H9 (cell line): ENCODE results near the gene TNNT2. TPM values are rescaled to one million over a fixed set of nuclear protein-coding genes. Genes with fewer than 3 reads are reported as not detected.

Experiments
- DNase-seq: peaks from one replicate; pipeline ENCODE4 v3.0.0-alpha.2; 2017
- H2AFZ ChIP-seq: one replicate; pipeline ENCODE4 v1.6.1; 2013; ENCODE audit warnings: mild to moderate bottlenecking, low read length, control low read depth, moderate library complexity
- H2AK5ac ChIP-seq: 2 replicates; pipeline ENCODE4 v1.6.1; 2013; ENCODE audit warnings: low read length, control low read depth, mixed read lengths; ENCODE audit not compliant: insufficient read length
- H2BK120ac ChIP-seq: one replicate; pipeline ENCODE4 v1.6.1; 2013; ENCODE audit warnings: low read depth, mild to moderate bottlenecking, low read length, control low read depth, inconsistent platforms; ENCODE audit not compliant: poor library complexity, severe bottlenecking
- H2BK12ac ChIP-seq: 2 replicates; pipeline ENCODE4 v1.6.1; 2013; ENCODE audit warnings: low read length, control low read depth, mixed read lengths, low read depth; ENCODE audit not compliant: insufficient read length
- H2BK15ac ChIP-seq: 2 replicates; pipeline ENCODE4 v1.6.1; 2013; ENCODE audit warnings: low read depth, low read length, control low read depth
- H2BK20ac ChIP-seq: one replicate; pipeline ENCODE4 v1.6.1; 2013; ENCODE audit warnings: low read depth, mild to moderate bottlenecking, low read length, control low read depth, inconsistent platforms; ENCODE audit not compliant: poor library complexity, severe bottlenecking
- H2BK5ac ChIP-seq: 2 replicates; pipeline ENCODE4 v1.6.1; 2013; ENCODE audit warnings: low read length, control low read depth, mixed read lengths; ENCODE audit not compliant: insufficient read length
- H3K14ac ChIP-seq: 2 replicates; pipeline ENCODE4 v1.6.1; 2013; ENCODE audit warnings: low read length, control low read depth; ENCODE audit not compliant: insufficient read depth
- H3K18ac ChIP-seq: 2 replicates; pipeline ENCODE4 v1.6.1; 2013; ENCODE audit warnings: low read depth, mild to moderate bottlenecking, mixed read lengths, low read length, control low read depth; ENCODE audit not compliant: insufficient read length
- H3K23ac ChIP-seq: 2 replicates; pipeline ENCODE4 v1.6.1; 2013; ENCODE audit warnings: low read length, control low read depth, mixed read lengths, low read depth; ENCODE audit not compliant: insufficient read length
- H3K23me2 ChIP-seq: 2 replicates; pipeline ENCODE4 v1.6.1; 2013; ENCODE audit warnings: low read depth, mild to moderate bottlenecking, mixed read lengths, low read length, control low read depth; ENCODE audit not compliant: insufficient read length, poor library complexity, severe bottlenecking
- H3K27ac ChIP-seq: 2 replicates; pipeline ENCODE4 v1.5.1; 2013; ENCODE audit warnings: low read length, control low read depth, mixed read lengths, low read depth; ENCODE audit not compliant: insufficient read length
- H3K27me3 ChIP-seq: 2 replicates; pipeline ENCODE4 v1.6.1; 2013; ENCODE audit warnings: low read length, control low read depth, inconsistent platforms; ENCODE audit not compliant: insufficient read depth
- H3K4ac ChIP-seq: 2 replicates; pipeline ENCODE4 v1.6.1; 2013; ENCODE audit warnings: low read depth, mild to moderate bottlenecking, control low read depth, inconsistent platforms, low read length, moderate library complexity
- H3K4me1 ChIP-seq: 2 replicates; pipeline ENCODE4 v1.6.1; 2013; ENCODE audit warnings: low read length, control low read depth, inconsistent platforms; ENCODE audit not compliant: insufficient read depth
- H3K4me2 ChIP-seq: 2 replicates; pipeline ENCODE4 v1.6.1; 2013; ENCODE audit warnings: low read length, control low read depth, mixed read lengths; ENCODE audit not compliant: insufficient read length, insufficient read depth
- H3K56ac ChIP-seq: 2 replicates; pipeline ENCODE4 v1.6.1; 2013; ENCODE audit warnings: low read depth, mild to moderate bottlenecking, mixed read lengths, low read length, control low read depth; ENCODE audit not compliant: insufficient read length
- H3K79me1 ChIP-seq: 2 replicates; pipeline ENCODE4 v1.6.1; 2013; ENCODE audit warnings: low read depth, mild to moderate bottlenecking, moderate library complexity, low read length, control low read depth, inconsistent platforms; ENCODE audit not compliant: insufficient read depth, poor library complexity, severe bottlenecking
- H3K79me2 ChIP-seq: 2 replicates; pipeline ENCODE4 v1.6.1; 2013; ENCODE audit warnings: low read length, control low read depth, inconsistent platforms; ENCODE audit not compliant: insufficient read depth
- H3K9ac ChIP-seq: 2 replicates; pipeline ENCODE4 v1.6.1; 2013; ENCODE audit warnings: low read length, control low read depth, mixed read lengths; ENCODE audit not compliant: insufficient read length; ENCODE audit errors: extremely low read depth
- H3K9me3 ChIP-seq: one replicate; pipeline ENCODE4 v1.6.1; 2013; ENCODE audit warnings: low read depth, low read length, inconsistent platforms; ENCODE audit not compliant: control insufficient read depth
- H3T11ph ChIP-seq: one replicate; pipeline ENCODE4 v1.6.1; 2013; ENCODE audit warnings: mild to moderate bottlenecking, low read length, control low read depth, inconsistent platforms
- H4K20me1 ChIP-seq: one replicate; pipeline ENCODE4 v1.6.1; 2013; ENCODE audit not compliant: control insufficient read depth, insufficient read length, insufficient read depth
- H4K5ac ChIP-seq: 2 replicates; pipeline ENCODE4 v1.6.1; 2013; ENCODE audit warnings: low read depth, mild to moderate bottlenecking, mixed read lengths, low read length, control low read depth; ENCODE audit not compliant: insufficient read length
- H4K8ac ChIP-seq: replicated peaks from 2 replicates; pipeline ENCODE4 v1.6.1; 2013; ENCODE audit warnings: low read length, control low read depth, mixed read lengths, low read depth; ENCODE audit not compliant: insufficient read length
- H4K91ac ChIP-seq: 2 replicates; pipeline ENCODE4 v1.6.1; 2013; ENCODE audit warnings: low read depth, mild to moderate bottlenecking, moderate library complexity, mixed read lengths, low read length, control low read depth; ENCODE audit not compliant: insufficient read length
- H3K27ac Mint-ChIP-seq, 3 experiments: 2 replicates in 2 of 3; 3 replicates in 1 of 3; pipeline ENCODE4 v1.8.0; 2020 to 2021; ENCODE audit warnings: mixed read lengths in 3 of 3, mild to moderate bottlenecking in 1 of 3, moderate library complexity in 1 of 3
- H3K27me3 Mint-ChIP-seq: 2 replicates; pipeline ENCODE4 v1.8.0; 2021; ENCODE audit warnings: low read depth, mild to moderate bottlenecking, moderate library complexity, mixed read lengths
- H3K36me3 Mint-ChIP-seq, 3 experiments: 2 replicates in 2 of 3; 3 replicates in 1 of 3; pipeline ENCODE4 v1.8.0; 2020 to 2021; ENCODE audit warnings: low read depth in 3 of 3, mixed read lengths in 3 of 3; ENCODE audit not compliant: insufficient read depth in 1 of 3
- H3K4me1 Mint-ChIP-seq, 2 experiments: 2 replicates each; pipeline ENCODE4 v1.8.0; 2020; ENCODE audit warnings: mixed read lengths in 2 of 2
- H3K4me3 Mint-ChIP-seq, 2 experiments: 2 replicates in 1 of 2; 3 replicates in 1 of 2; pipeline ENCODE4 v1.8.0; 2020 to 2021; ENCODE audit warnings: mild to moderate bottlenecking in 2 of 2, mixed read lengths in 2 of 2, moderate library complexity in 1 of 2
- H3K9me3 Mint-ChIP-seq, 2 experiments: 2 replicates in 1 of 2; 3 replicates in 1 of 2; pipeline ENCODE4 v1.8.0; 2020; ENCODE audit warnings: mild to moderate bottlenecking in 2 of 2, mixed read lengths in 2 of 2, moderate library complexity in 1 of 2
- CTCF ChIP-seq: fragments of 200-600 bp; sonication (generic); conservative IDR thresholded peaks from 3 replicates; pipeline ENCODE4 v1.8.0; 2021; ENCODE audit warnings: antibody characterized with exemption, mild to moderate bottlenecking
- total RNA-seq: library from RNA; stranded (reverse); gene quantifications from 2 replicates; pipeline ENCODE4 v1.2.1, GENCODE V29; 2021

The TNNT2 gene
- total RNA-seq, 1 experiment from 2014 or later: 8.6 TPM

GRCh38 chr1:201351617-201352016 is 25.9 kb downstream of the TNNT2 start:
- H3T11ph ChIP-seq: no peak overlapping the region
- no peaks in the 10 kb centered on the region for H3K79me1 ChIP-seq
- H3K23ac ChIP-seq: no peak overlapping the region
- Mint-ChIP-seq H3K4me3 (no peak overlapping the region), H3K36me3 (no peaks in the 10 kb centered on the region), H3K9me3 (no peaks in the 10 kb centered on the region), H3K27me3 (no peaks in the 10 kb centered on the region; the same call in none of the 2 replicates), H3K4me1 (peaks cover 29 to 35% of the 10 kb centered on the region in 2 experiments), H3K27ac (no peak overlapping the region)
- H4K20me1 ChIP-seq: no peaks in the 10 kb centered on the region
- no peak overlapping the region for H3K14ac ChIP-seq
- no peak overlapping the region for H2BK15ac ChIP-seq
- TF ChIP-seq CTCF: no peak
- no peak overlapping the region for H3K18ac ChIP-seq
- H2BK120ac ChIP-seq: no peak overlapping the region
- H4K5ac ChIP-seq: no peak overlapping the region
- H3K27me3 ChIP-seq: no peaks in the 10 kb centered on the region
- DNase-seq: no peak
- H2BK12ac ChIP-seq: no peak overlapping the region
- no peaks in the 10 kb centered on the region for H3K23me2 ChIP-seq
- no peak overlapping the region for H2BK20ac ChIP-seq
- no peak overlapping the region for H3K4ac ChIP-seq
- no peak overlapping the region for H2BK5ac ChIP-seq
- no peaks in the 10 kb centered on the region for H3K9me3 ChIP-seq
- no peak overlapping the region for H3K27ac ChIP-seq
- H3K4me1 ChIP-seq: peaks cover 8% of the 10 kb centered on the region; the same call in 1 of the 2 replicates
- H4K8ac ChIP-seq: no peak overlapping the region
- no peak overlapping the region for H3K9ac ChIP-seq
- H4K91ac ChIP-seq: no peak overlapping the region
- H3K4me2 ChIP-seq: no peak overlapping the region
- H2AFZ ChIP-seq: no peak overlapping the region
- H3K56ac ChIP-seq: no peak overlapping the region
- H3K79me2 ChIP-seq: no peaks in the 10 kb centered on the region
- no peak overlapping the region for H2AK5ac ChIP-seq
